GM06990 (cell line): ENCODE measurements around the gene PODN.

Experiments used
- DNase-seq: peaks from one replicate; pipeline ENCODE4 v3.0.0-alpha.2; 2011; ENCODE audit not compliant: insufficient read length; ENCODE audit errors: extremely low read depth
- H3K27me3 ChIP-seq: replicated peaks from 2 replicates; pipeline ENCODE4 v1.6.0; 2011; ENCODE audit warnings: low read length; ENCODE audit not compliant: control insufficient read depth, insufficient read depth
- H3K36me3 ChIP-seq: 2 replicates; pipeline ENCODE4 v1.5.1; 2011; ENCODE audit warnings: low read length; ENCODE audit not compliant: control insufficient read depth, insufficient read depth
- H3K4me3 ChIP-seq: replicated peaks from 2 replicates; pipeline ENCODE4 v1.5.1; 2011; ENCODE audit warnings: low read depth, mild to moderate bottlenecking, control low read depth, low read length
- CTCF ChIP-seq: IDR thresholded peaks from 2 replicates; pipeline ENCODE4 v1.5.1; 2011; ENCODE audit warnings: low read length, control low read depth, mild to moderate bottlenecking, inconsistent platforms; ENCODE audit not compliant: insufficient read depth, poor library complexity, severe bottlenecking

The PODN gene

GRCh38 chr1:53076721-53077598 lies 14.9 kb downstream of the PODN start:
- Histone ChIP-seq H3K4me3 (no peak overlapping the region), H3K27me3 (no peaks in the 10 kb centered on the region), H3K36me3 (no peaks in the 10 kb centered on the region)
- no peak for TF ChIP-seq CTCF
- DNase-seq: no peak

- Histone ChIP-seq H3K36me3 (no peaks in the 10 kb centered on the region), H3K4me3 (no peak overlapping the region), H3K27me3 (no peaks in the 10 kb centered on the region)
- no peak for TF ChIP-seq CTCF
- no peak for DNase-seq
These were observed 15.6 kb downstream of the PODN start for GRCh38 chr1:53077599-53077965.

GRCh38 chr1:53078333-53079101 lies 16.5 kb downstream of the PODN start:
- Histone ChIP-seq H3K4me3 (no peak overlapping the region), H3K27me3 (no peaks in the 10 kb centered on the region), H3K36me3 (no peaks in the 10 kb centered on the region)
- no peak for TF ChIP-seq CTCF
- DNase-seq: no peak

GRCh38 chr1:53079251-53079650 lies 17.2 kb downstream of the PODN start:
- Histone ChIP-seq H3K36me3 (no peaks in the 10 kb centered on the region), H3K27me3 (no peaks in the 10 kb centered on the region), H3K4me3 (no peak overlapping the region)
- no peak for TF ChIP-seq CTCF
- no peak for DNase-seq

- no peak for TF ChIP-seq CTCF
- no peak overlapping the region for H3K4me3 ChIP-seq
- H3K36me3 ChIP-seq: no peaks in the 10 kb centered on the region
- no peaks in the 10 kb centered on the region for H3K27me3 ChIP-seq
- no peak for DNase-seq
These were observed 18.0 kb downstream of the PODN start for GRCh38 chr1:53080041-53080440.
